AG04450 (cell line): ENCODE results near the gene DMRTA1. TPM values are rescaled to one million over a fixed set of nuclear protein-coding genes. Genes with fewer than 3 reads are reported as not detected.

Experiments
- CTCF ChIA-PET: fragments of 300-600, 350-600 bp; formaldehyde crosslinking; extraction: SDS; loops from one replicate; lab custom pipeline; 2022; ENCODE audit warnings: antibody characterized with exemption, inconsistent platforms; lab: Charles Lee
- POLR2A ChIA-PET: fragments of 350-600 bp; formaldehyde crosslinking; extraction: SDS; loops from one replicate; lab custom pipeline; 2021; ENCODE audit warnings: antibody characterized with exemption, inconsistent platforms; lab: Yijun Ruan, JAX
- DNase-seq: peaks from one replicate; pipeline ENCODE4 v3.0.0-alpha.2; 2011; ENCODE audit warnings: low read depth, low spot score
- H3K27ac ChIP-seq: one replicate; pipeline ENCODE4 v1.5.1; 2012; ENCODE audit warnings: low read depth, low read length, control low read depth
- H3K27me3 ChIP-seq: one replicate; pipeline ENCODE4 v1.6.0; 2012; ENCODE audit warnings: low read length; ENCODE audit not compliant: control insufficient read depth, insufficient read depth
- H3K4me3 ChIP-seq: 2 replicates; pipeline ENCODE4 v1.5.1; 2011; ENCODE audit warnings: mild to moderate bottlenecking, low read depth, low read length, control low read depth
- H3K9me3 ChIP-seq: 2 replicates; pipeline ENCODE4 v1.5.1; 2012; ENCODE audit warnings: low read length; ENCODE audit not compliant: control insufficient read depth, insufficient read depth
- CTCF ChIP-seq: IDR thresholded peaks from 2 replicates; pipeline ENCODE4 v1.5.1; 2011; ENCODE audit warnings: low read depth, low read length, control low read depth, inconsistent platforms
- polyA plus RNA-seq: library from polyadenylated mRNA; depleted of rRNA; stranded (reverse); fragments of >200 nt; gene quantifications from 2 replicates; pipeline ENCODE4 v1.2.3, GENCODE V29; 2011

DMRTA1 gene
- polyA plus RNA-seq, 1 experiment, result 0.07 TPM

GRCh38 chr9:22415941-22416691 lies 30.5 kb upstream of the DMRTA1 start:
- TF ChIP-seq CTCF, result no peak
- CTCF ChIA-PET, result interaction anchor here (1.3 kb wide), 1 partner anchor 36 kb away, joined by 4 read pairs; no protein-coding TSS in a partner anchor
- Histone ChIP-seq H3K9me3 (no peaks in the 10 kb centered on the region), H3K27ac (no peak overlapping the region), H3K4me3 (no peak overlapping the region), H3K27me3 (no peaks in the 10 kb centered on the region)
- POLR2A ChIA-PET, result no interaction called here
- DNase-seq, result no peak

GRCh38 chr9:22416692-22417060 lies 29.9 kb upstream of the DMRTA1 start:
- H3K27me3 ChIP-seq, result no peaks in the 10 kb centered on the region
- no peak for DNase-seq
- POLR2A ChIA-PET, result no interaction called here
- CTCF ChIA-PET, result no interaction called here
- H3K9me3 ChIP-seq, result no peaks in the 10 kb centered on the region
- H3K4me3 ChIP-seq, result no peak overlapping the region
- TF ChIP-seq CTCF, result no peak
- H3K27ac ChIP-seq, result no peak overlapping the region

GRCh38 chr9:22423566-22423965 lies 23.1 kb upstream of the DMRTA1 start:
- DNase-seq, result no peak
- H3K4me3 ChIP-seq, result no peak overlapping the region
- no peaks in the 10 kb centered on the region for H3K27me3 ChIP-seq
- POLR2A ChIA-PET, result no interaction called here
- CTCF ChIA-PET, result no interaction called here
- H3K9me3 ChIP-seq, result no peaks in the 10 kb centered on the region
- no peak for TF ChIP-seq CTCF
- H3K27ac ChIP-seq, result no peak overlapping the region

- no peak overlapping the region for H3K4me3 ChIP-seq
- DNase-seq, result no peak
- TF ChIP-seq CTCF, result no peak
- no peak overlapping the region for H3K27ac ChIP-seq
- CTCF ChIA-PET, result no interaction called here
- no peaks in the 10 kb centered on the region for H3K9me3 ChIP-seq
- H3K27me3 ChIP-seq, result no peaks in the 10 kb centered on the region
- POLR2A ChIA-PET, result no interaction called here
Measured at GRCh38 chr9:22424616-22425015, 22.0 kb upstream of the DMRTA1 start.

- Histone ChIP-seq H3K27ac (no peak overlapping the region), H3K4me3 (no peak overlapping the region), H3K9me3 (no peaks in the 10 kb centered on the region), H3K27me3 (no peaks in the 10 kb centered on the region)
- ChIA-PET CTCF (no interaction called here), POLR2A (no interaction called here)
- DNase-seq, result no peak
- no peak for TF ChIP-seq CTCF
Measured at GRCh38 chr9:22425551-22425950, 21.1 kb upstream of the DMRTA1 start.
